ENCODE results near the gene IFITM5. TPM values are rescaled to one million over a fixed set of nuclear protein-coding genes. Genes with fewer than 3 reads are reported as not detected.
A peak's percentile ranks its signal among the peaks of the same experiment; 100 is the strongest.

The IFITM5 gene
- total and polyA plus RNA-seq, 9 of the 15 experiments (the other 6 are each of a cell fraction or from before 2014, with no cell fraction given): 0.19 TPM; not detected in 8

DNA sequence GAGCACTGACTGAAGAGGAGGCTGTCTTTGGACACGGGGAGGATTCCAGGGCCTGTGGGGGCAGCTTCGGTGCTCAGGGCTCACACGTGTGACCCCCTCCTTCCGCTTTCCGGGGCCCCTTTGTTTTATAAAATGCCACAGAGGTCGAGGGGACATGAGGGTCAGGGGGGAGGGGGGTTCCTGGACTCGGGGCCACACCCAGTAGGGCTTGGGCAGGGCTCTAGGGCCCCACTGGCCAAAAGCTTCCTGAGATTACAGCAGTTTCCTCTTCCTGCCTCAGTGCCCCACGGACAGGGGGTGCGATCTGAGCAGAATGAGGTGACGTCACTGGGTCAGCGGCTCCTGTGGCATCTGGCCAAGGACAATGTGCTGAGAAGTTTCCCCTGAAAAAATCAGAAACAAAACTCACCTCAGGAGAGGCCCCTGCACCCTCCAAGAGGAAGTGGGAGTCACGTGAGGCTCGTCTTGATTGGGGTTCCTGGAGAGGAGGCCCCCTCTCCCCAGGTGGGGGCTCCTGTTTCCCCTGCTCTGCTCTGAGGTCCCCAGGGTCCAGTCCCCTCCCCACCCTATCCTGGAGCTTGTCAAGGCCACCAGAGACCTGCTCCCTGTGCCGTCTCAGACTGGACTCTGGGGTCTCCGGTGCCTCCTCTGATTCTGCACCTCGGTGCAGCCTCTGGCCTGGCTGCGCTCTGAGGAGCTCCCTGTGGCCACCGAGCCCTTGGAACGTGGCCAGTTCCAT, 27.7 kb upstream of the IFITM5 start (continued):
- TF ChIP-seq CREB1 (IDR thresholded peaks at IDR 0.05) (peak; percentile 41; the same call in 1 of the 2 replicates), CREB1 (CRISPR knock-in tag; IDR thresholded peaks at IDR 0.05) (peak; percentile 56; the same call in 1 of the 2 replicates), DMBX1 (CRISPR knock-in tag; IDR thresholded peaks at IDR 0.05; ENCODE audit: borderline replicate concordance) (peak; percentile 82; the same call in 1 of the 2 replicates), CBX2 (IDR thresholded peaks at IDR 0.05; ENCODE audit: insufficient read depth, low read length, poor library complexity, severe bottlenecking) (no peak), LEF1 (IDR thresholded peaks at IDR 0.05) (peak; percentile 41; the same call in 1 of the 2 replicates), ESRRA (IDR thresholded peaks at IDR 0.05; ENCODE audit: borderline replicate concordance, low read depth) (0 out of 2 replicates have a peak, but pooled peaks have one; percentile 17), SMARCA4 (IDR thresholded peaks at IDR 0.05) (no peak), ETV6 (IDR thresholded peaks at IDR 0.05; ENCODE audit: borderline replicate concordance in 1 of 2, low read depth in 2 of 2, low read length in 1 of 2) (peak; percentile 28 to 62; a peak in 1 of 4 replicates), ETV6 (CRISPR knock-in tag; IDR thresholded peaks at IDR 0.05; ENCODE audit: borderline replicate concordance) (no peak), MYC (IDR thresholded peaks at IDR 0.05; ENCODE audit: low read depth, low read length) (no peak; the same call in 1 of the 2 replicates), MYC (CRISPR knock-in tag; IDR thresholded peaks at IDR 0.05; ENCODE audit: borderline replicate concordance, low read depth) (peak; percentile 48; the same call in 1 of the 2 replicates), ATF7 (IDR thresholded peaks at IDR 0.05) (peak; percentile 98), ZNF644 (tag; IDR thresholded peaks at IDR 0.05; ENCODE audit: low read depth) (0 out of 2 replicates have a peak, but pooled peaks have one; percentile 51), GATAD2A (IDR thresholded peaks at IDR 0.05) (peak; percentile 68)
- TF ChIP-seq, protein P1, sequence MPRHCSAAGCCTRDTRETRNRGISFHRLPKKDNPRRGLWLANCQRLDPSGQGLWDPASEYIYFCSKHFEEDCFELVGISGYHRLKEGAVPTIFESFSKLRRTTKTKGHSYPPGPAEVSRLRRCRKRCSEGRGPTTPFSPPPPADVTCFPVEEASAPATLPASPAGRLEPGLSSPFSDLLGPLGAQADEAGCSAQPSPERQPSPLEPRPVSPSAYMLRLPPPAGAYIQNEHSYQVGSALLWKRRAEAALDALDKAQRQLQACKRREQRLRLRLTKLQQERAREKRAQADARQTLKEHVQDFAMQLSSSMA (CRISPR knock-in tag; IDR thresholded peaks at IDR 0.05): 0 out of 2 replicates have a peak, but pooled peaks have one; percentile 11
- TF ChIP-seq, protein P2, sequence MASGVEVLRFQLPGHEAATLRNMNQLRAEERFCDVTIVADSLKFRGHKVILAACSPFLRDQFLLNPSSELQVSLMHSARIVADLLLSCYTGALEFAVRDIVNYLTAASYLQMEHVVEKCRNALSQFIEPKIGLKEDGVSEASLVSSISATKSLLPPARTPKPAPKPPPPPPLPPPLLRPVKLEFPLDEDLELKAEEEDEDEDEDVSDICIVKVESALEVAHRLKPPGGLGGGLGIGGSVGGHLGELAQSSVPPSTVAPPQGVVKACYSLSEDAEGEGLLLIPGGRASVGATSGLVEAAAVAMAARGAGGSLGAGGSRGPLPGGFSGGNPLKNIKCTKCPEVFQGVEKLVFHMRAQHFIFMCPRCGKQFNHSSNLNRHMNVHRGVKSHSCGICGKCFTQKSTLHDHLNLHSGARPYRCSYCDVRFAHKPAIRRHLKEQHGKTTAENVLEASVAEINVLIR (CRISPR knock-in tag; IDR thresholded peaks at IDR 0.05): 0 out of 2 replicates have a peak, but pooled peaks have one; percentile 47
- TF ChIP-seq, protein P3, sequence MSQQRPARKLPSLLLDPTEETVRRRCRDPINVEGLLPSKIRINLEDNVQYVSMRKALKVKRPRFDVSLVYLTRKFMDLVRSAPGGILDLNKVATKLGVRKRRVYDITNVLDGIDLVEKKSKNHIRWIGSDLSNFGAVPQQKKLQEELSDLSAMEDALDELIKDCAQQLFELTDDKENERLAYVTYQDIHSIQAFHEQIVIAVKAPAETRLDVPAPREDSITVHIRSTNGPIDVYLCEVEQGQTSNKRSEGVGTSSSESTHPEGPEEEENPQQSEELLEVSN (IDR thresholded peaks at IDR 0.05; ENCODE audit: borderline replicate concordance in 1 of 2, extremely low read depth in 1 of 2, insufficient read depth in 1 of 2, insufficient read length in 1 of 2, low read depth in 1 of 2, low read length in 1 of 2, poor library complexity in 1 of 2, severe bottlenecking in 1 of 2): peak; percentile 19 to 53
- TF ChIP-seq, protein P4, sequence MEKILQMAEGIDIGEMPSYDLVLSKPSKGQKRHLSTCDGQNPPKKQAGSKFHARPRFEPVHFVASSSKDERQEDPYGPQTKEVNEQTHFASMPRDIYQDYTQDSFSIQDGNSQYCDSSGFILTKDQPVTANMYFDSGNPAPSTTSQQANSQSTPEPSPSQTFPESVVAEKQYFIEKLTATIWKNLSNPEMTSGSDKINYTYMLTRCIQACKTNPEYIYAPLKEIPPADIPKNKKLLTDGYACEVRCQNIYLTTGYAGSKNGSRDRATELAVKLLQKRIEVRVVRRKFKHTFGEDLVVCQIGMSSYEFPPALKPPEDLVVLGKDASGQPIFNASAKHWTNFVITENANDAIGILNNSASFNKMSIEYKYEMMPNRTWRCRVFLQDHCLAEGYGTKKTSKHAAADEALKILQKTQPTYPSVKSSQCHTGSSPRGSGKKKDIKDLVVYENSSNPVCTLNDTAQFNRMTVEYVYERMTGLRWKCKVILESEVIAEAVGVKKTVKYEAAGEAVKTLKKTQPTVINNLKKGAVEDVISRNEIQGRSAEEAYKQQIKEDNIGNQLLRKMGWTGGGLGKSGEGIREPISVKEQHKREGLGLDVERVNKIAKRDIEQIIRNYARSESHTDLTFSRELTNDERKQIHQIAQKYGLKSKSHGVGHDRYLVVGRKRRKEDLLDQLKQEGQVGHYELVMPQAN (IDR thresholded peaks at IDR 0.05; ENCODE audit: borderline replicate concordance): no peak
- TF ChIP-seq, protein P5, sequence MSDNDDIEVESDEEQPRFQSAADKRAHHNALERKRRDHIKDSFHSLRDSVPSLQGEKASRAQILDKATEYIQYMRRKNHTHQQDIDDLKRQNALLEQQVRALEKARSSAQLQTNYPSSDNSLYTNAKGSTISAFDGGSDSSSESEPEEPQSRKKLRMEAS (CRISPR knock-in tag; IDR thresholded peaks at IDR 0.05): peak; percentile 34; the same call in 1 of the 2 replicates
- TF ChIP-seq, protein P6, sequence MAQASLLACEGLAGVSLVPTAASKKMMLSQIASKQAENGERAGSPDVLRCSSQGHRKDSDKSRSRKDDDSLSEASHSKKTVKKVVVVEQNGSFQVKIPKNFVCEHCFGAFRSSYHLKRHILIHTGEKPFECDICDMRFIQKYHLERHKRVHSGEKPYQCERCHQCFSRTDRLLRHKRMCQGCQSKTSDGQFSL (CRISPR knock-in tag; IDR thresholded peaks at IDR 0.05): no peak
- TF ChIP-seq, protein P6 (tag; IDR thresholded peaks at IDR 0.05): peak; percentile 31 to 58; a peak in 1 of 4 replicates

Data from K562 (cell line).